ENCODE data around the gene NCKAP5.

Gene NCKAP5

DNA sequence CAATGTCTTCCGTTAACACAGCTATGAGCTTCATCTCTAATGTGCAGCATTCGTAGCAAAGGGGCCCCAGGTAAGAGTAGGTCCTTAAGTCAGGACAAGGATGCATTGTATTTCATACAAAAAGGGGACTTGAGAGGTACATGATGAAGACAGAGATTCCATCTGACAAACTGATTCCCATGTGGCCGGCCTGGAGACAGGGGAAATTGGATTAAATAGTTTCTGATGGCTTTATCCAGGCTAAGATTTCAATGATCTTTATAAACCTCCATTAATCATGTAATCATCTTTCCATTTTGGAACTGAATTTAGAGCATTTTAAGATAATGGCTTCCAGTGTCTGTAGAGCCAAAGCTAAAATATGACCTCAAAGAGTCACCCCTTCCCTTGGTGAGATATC, 111.3 kb downstream of the NCKAP5 start:
- no peak for DNase-seq

DNA sequence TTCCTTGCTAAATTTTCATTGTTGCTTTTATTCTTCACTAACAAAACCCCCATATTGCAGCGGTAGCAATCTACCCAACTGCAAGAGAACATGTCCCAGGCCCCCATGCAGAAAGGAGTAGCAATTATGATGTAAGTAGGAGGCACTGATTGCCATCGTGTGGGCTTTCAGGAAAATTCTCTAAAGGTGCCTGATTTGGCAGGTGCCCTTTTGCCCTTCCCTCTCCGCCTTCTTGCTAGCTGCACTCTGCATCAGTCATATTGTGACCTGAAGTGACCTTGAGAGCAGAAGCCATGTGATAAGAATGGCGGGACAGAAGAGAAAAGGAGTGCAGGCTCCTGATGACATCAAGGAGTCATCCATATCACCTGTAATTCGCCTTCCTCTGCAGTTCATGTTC, 112.1 kb downstream of the NCKAP5 start:
- no peak for DNase-seq

DNA sequence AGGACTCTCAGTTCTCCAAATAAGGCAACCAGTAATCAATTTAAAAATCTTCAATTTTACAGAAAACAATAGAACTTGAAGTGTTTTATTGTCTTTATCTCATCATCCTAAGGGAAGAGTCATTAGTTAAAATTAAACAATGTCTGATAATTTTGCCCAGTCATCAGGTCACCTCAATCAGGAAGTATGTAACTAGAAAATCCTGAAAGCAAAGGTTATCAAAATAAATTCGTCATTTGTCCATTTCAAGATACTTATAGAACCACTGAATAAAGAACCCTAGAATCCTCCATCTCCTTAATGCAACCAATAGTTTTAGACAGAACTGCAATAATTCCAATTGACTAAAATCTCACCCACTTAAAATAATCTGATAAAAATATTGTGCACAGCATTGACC, 115.2 kb downstream of the NCKAP5 start:
- DNase-seq, result no peak

DNA sequence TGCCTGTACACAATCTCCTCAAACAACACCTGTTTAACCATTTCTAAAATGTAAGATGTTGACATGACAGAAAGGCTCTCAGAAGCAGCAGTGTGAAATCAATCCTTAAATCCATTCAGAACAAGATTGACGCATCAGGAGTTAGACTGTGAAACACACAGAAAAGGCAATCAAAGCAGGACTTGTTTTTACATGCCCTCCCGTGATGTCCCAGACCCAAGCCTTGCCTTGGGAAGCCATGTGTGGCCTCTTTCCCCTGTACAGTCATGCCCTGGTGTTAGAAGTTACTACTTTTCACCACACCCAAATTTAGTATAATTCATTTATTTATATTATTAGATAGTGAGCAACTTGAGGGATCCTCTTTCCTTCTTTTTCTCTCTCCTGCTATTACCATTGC, 115.7 kb downstream of the NCKAP5 start:
- no peak for DNase-seq

GRCh38 chr2:133452146-133452545, 116.1 kb downstream of the NCKAP5 start:
- DNase-seq, result no peak

DNA sequence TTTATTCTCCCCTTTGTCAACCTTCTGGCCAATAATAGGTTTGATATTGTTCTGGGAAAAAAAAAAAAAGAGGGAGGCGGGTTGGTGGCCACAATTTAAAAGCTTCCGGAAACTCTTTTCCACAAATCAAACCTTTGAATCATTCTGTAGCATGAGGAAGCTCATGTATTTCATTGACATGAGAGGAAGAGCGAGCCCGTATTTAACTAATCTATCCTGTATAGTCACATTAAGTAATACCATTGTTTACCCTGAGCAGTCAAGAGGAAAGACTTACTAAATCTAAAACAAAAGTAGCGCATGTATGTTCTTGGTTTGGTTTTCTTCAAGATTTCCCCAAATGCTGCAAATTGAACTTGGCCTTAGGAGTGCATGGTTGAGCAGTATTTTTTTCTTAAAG, 120.1 kb downstream of the NCKAP5 start:
- DNase-seq, result no peak

DNA sequence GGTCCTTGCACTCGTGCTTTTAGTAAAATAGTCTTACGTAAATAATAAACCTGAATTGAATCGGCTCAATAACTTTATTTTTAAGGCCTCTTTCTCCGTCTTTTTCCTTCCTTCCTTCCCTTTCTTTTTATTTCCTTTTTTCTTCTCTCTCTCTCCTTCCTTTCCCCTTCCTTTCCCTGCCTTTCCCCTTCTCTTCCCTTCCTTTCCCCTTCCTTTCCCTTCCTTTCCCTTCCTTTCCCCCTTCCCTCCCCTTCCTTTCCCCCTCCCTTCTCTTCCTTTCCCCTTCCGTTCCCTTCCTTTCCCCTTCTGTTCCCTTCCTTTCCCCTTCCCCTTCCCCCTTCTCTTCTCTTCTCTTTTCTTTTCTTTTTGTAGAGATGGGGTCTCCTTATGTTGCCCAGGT, 121.0 kb downstream of the NCKAP5 start:
- DNase-seq, result no peak

DNA sequence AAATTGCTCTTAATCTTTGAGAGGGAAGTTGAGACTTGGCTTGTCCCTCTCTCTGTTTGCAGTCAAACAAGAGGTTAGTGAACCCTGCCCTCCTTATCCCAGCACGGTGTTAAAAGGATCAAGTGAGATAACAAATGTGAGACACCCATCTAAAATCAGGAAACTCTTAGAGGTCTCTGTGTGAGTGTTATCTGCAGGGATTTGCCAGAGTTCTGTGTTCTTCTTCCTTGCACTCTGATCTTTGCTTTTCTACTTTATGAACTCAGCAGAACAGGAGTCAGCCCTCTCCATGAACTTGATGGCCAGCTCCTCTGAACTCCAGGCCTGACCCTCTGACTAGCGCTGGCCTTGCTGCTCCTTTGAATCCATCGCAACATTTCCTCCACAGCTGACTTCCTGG, 123.8 kb downstream of the NCKAP5 start:
- DNase-seq, result no peak

- no peak for DNase-seq
Observed at GRCh38 chr2:133442393-133442792, 125.9 kb downstream of the NCKAP5 start.

- DNase-seq, result no peak
Observed at GRCh38 chr2:133439565-133439920, 128.7 kb downstream of the NCKAP5 start.

- no peak for DNase-seq
Observed at GRCh38 chr2:133438848-133439564, 129.3 kb downstream of the NCKAP5 start.

DNA sequence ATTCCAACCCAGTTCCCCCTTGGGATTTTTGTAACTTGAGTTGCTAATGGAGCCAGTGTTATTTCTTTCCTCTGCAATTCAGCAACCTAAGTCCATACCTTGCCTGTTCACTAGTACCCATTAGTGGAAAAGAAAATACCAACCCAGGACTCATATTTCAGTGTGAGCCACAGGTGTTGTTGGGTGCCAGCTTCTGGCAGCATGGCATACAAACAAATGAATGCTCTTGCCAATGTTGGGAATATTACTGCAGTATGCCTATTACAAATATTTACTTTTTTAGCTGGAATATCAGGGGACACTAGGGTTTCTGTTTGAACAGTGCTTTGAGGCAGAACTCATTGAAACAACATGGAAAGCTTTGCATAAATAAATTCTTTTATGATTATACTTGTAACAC, 130.2 kb downstream of the NCKAP5 start:
- DNase-seq, result no peak

- no peak for DNase-seq
Observed at GRCh38 chr2:133437492-133437891, 130.8 kb downstream of the NCKAP5 start.

GRCh38 chr2:133434959-133435668, 133.1 kb downstream of the NCKAP5 start:
- no peak for DNase-seq

DNA sequence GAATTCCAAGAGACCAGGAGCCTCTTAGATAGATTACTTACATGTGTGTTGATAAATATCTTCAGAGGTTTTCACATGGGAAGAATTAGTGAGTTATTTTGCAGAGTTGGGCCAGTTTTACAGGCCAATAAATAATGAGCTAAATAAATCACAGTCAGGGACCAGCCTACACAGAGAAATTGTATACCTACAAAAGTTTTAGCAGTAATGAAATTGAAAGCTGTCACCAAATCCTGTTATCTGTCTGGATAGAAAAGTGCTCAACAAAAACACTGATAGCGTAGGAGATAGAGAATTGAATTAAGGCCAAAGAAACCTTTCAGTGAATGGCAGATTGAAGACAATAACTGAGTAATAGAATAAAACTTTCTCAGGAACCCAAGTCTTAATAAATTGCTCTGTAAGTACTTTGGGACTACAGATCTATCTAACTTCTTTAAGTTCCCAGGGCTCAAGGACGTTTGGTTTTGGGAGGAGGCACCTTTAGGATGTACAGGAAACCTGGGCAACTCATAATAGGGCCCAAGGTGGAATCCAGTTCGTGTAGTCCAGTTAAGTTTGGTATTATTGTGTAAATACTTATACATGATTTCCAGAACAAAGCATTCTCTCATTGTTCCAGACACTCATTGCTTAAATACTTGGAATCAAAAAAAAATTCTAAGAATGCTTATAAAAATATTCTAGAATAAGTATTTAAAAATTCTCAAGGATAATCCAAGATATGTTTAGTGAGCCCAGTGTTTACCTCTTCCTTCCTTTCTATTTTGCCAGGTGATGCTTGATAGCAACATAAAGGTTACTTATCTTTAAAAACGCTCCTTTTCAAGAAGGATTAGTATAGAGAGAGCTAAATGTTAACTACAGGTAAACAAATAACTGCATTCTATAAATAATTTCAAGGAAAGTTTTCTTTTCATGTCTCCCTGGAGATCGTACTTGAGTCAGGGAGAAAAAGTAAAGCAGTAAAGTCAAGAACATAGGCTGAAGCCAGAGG, 134.5 kb downstream of the NCKAP5 start:
- no peak for DNase-seq

GRCh38 chr2:133432778-133433177, 135.5 kb downstream of the NCKAP5 start:
- no peak for DNase-seq

DNA sequence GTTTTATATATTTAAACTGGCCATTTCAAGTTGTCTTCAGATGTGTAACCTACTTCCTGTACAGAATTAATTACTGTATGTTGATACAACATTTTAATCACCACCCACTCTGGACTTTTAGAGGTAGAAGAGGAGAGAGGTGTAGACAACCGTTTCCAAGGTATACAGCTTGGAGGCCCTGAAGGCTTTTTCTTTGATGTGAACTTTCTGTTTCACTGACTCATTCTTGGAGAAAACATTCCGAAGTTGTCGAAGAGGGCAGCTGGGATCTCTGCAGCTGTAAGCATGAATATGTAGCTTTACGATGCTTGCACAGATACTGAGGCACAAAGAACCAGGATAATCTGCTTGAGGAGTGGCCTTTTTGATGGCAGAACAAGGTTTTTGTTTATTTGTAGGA, 137.0 kb downstream of the NCKAP5 start:
- no peak for DNase-seq

DNA sequence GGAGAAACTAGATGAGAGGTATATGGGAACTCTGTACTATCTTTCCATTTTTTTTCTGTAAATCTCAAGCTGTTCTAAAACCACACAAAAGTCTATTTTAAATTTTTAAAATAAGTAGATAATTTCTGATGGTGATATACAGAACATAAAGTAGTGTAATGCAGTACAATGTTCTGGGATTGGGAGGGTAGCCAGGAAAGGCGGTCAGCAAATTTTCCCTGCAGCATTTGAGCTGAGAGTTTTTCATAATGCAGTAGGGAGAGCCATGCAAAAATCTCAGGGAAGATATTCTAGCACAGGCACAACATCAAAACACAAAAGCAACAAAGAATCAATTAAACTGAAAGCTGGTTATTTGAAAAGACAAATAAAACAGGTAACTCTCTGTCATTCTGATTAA, 141.5 kb downstream of the NCKAP5 start:
- no peak for DNase-seq

DNA sequence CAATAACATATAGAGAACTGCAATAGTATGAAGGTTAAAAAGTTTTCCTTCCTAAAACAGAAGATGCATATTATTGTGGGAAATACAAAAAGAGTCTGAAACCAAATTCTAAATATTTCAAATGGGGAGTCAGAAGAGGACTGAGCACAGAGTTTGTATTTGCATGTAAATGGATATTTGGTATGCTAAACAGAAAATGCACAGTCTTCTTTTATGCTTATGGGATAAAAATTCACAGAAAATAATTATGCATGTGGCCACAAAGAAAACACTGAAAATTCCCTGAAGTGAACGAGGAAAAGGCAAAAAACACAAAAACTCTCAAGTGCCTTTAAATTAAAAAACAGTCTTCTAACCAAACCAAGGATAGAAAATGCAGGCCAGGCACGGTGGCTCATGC, 142.7 kb downstream of the NCKAP5 start:
- no peak for DNase-seq

DNA sequence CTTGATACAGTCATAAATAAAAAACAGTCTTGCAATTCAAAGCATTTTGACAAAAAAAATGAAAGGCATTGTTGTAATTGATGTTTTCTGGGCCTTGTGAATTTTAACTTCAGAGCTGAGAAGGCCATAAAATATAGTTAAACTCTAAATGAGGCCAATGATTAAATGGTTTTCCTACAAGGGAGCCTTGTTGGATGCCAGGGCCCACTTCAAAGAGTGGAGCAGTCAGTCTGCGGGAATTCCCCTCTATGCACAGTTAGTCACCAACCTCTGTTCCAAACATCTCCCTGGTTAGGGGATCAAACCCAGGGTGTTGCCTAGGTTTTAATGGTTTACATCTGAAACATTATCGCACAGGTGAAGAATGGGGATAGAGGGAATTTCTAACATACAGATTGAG, 143.4 kb downstream of the NCKAP5 start:
- no peak for DNase-seq

GRCh38 chr2:133422931-133423351, 145.3 kb downstream of the NCKAP5 start:
- DNase-seq, result no peak

DNA sequence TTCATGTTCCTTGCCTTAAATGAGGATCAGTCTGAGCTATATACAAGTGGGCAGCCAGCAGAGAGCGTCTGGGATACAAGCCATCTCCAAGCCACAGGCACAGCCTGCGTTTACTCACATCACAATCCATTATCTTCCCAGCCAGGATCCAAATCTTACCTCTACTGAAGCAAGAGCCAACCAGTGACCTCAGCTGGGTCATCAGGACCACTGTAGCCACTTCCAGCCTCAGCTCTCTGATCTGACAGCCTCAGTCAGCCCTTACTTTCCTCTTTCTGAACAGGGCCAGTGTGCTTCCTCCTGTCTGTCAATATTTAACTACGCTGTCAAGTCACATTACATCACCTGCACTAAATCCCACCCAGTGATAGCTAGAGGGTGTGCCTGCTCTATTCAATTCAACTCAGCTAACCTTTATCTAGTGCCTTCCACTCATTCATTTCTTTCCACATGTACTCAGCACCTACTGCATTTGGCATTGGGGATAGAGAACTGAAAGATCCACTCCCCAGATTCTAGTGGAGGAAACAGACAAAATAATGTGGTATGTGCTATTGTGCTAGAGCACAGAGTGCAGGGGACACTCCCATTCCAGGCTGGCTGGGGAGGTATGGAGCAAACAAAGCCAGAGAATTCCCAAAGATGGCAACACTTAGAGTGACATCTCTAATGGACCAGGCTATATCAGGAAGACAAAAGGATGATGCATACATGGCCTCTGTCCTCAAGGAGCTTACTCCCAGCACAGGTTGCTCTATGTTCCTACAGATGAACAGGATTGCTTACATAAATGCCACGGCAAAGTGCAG, 146.5 kb downstream of the NCKAP5 start:
- no peak for DNase-seq

GRCh38 chr2:133420788-133421187, 147.5 kb downstream of the NCKAP5 start:
- DNase-seq, result no peak

Measured in right forelimb (tissue), 1 donor.